ENCODE measurements around the gene CPSF7. TPM values are rescaled to one million over a fixed set of nuclear protein-coding genes. Genes with fewer than 3 reads are reported as not detected.

CPSF7 gene
- total RNA-seq, 4 donors from 2014 or later = 58.8 to 95.1 (median 72.8) TPM

DNA sequence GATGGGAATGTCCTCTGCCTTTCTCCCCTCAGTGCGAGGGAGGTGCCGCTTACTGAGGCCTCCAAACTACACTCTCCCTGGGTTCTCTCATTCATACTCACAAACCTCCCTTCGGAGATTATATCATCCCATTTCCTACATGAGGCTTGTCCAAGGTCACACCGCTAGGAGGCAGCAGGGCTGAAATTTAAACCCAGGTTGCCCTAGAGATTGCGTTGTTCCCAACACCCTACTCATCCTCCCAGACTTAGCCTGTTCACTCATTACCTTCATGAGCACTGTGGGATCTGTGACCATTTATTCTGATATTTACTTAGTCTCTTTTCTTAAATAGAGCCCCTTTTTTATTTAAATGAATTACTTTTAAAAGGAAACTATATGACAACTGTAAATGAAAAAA lies 31.2 kb upstream of the CPSF7 start:
- peaks cover 0 to 8% of the 10 kb centered on the region in 2 donors for H3K4me1 ChIP-seq
- H3K36me3 ChIP-seq = no peaks in the 10 kb centered on the region
- H3K27ac ChIP-seq = no peak overlapping the region
- H3K27me3 ChIP-seq = no peaks in the 10 kb centered on the region
- DNase-seq = no peak
- no peak overlapping the region for H3K4me3 ChIP-seq (replicated peaks in 1 of 3)
- WGBS, 2 donors = 81 to 88% methylated on average over 5 of the region's 5 CpGs
- no peak for TF ChIP-seq POLR2A (IDR thresholded peaks at IDR 0.05)
- TF ChIP-seq, protein P1, sequence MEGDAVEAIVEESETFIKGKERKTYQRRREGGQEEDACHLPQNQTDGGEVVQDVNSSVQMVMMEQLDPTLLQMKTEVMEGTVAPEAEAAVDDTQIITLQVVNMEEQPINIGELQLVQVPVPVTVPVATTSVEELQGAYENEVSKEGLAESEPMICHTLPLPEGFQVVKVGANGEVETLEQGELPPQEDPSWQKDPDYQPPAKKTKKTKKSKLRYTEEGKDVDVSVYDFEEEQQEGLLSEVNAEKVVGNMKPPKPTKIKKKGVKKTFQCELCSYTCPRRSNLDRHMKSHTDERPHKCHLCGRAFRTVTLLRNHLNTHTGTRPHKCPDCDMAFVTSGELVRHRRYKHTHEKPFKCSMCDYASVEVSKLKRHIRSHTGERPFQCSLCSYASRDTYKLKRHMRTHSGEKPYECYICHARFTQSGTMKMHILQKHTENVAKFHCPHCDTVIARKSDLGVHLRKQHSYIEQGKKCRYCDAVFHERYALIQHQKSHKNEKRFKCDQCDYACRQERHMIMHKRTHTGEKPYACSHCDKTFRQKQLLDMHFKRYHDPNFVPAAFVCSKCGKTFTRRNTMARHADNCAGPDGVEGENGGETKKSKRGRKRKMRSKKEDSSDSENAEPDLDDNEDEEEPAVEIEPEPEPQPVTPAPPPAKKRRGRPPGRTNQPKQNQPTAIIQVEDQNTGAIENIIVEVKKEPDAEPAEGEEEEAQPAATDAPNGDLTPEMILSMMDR (IDR thresholded peaks at IDR 0.05) = no peak
- intact Hi-C loops (cut with DNase I) = no loop called here
- H3K9me3 ChIP-seq = no peaks in the 10 kb centered on the region

DNA sequence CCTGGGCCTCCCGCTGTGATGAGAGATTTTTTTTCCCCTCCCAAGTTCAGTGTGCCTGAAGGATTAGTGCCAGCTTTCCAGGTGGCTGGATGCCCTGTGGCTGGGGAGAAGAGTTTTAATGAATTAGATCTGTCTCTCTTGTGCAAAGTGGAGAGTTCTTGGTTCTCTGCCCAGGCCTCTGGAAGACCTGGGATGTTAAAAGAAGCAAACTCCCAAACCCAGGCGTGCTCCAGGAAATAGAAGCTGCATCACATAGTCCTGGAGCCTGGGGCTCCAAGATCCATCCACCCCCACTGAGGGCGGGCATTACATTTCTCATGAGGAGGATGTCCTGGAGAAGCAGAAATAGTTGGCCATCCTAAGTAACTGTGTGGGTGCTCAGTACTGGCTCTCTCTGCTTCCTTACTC lies 30.7 kb upstream of the CPSF7 start:
- Histone ChIP-seq H3K36me3 (no peaks in the 10 kb centered on the region), H3K9me3 (no peaks in the 10 kb centered on the region), H3K27me3 (no peaks in the 10 kb centered on the region), H3K4me3 (replicated peaks in 1 of 3) (no peak overlapping the region), H3K27ac (no peak overlapping the region), H3K4me1 (peaks cover 0 to 8% of the 10 kb centered on the region in 2 donors)
- WGBS, 2 donors = 44 to 52% methylated on average over 3 of the region's 3 CpGs
- intact Hi-C loops (cut with DNase I) = no loop called here
- TF ChIP-seq POLR2A (IDR thresholded peaks at IDR 0.05) = no peak
- TF ChIP-seq, protein P1 (IDR thresholded peaks at IDR 0.05) = no peak
- peak; percentile 73 to 75 for DNase-seq

DNA sequence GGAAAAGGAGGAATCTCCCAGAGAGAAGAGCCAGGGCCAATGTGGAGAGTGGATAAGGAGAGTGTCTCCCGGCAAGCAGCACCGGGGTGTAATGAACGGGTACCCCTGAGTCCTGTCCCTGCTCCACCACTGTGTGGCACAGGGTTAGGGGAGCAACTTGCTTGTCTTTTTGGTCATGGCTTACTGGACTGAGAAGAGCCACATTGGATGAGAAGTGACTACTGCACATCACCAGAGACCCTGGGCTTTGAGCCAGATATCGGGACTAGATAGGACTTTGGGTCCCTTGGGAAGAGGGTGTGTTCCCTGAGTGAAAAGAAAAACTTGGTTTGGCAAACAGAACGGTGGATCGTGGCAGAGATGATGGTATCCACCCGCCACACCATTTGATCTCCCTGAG lies 24.7 kb upstream of the CPSF7 start:
- H3K36me3 ChIP-seq = peaks cover 0 to 5% of the 10 kb centered on the region in 2 donors
- H3K4me3 ChIP-seq (replicated peaks in 1 of 3) = no peak overlapping the region
- no peak for DNase-seq
- no peaks in the 10 kb centered on the region for H3K27me3 ChIP-seq
- 79 to 93% methylated on average over 7 of the region's 7 CpGs for WGBS, 2 donors
- intact Hi-C loops (cut with DNase I) = no loop called here
- H3K9me3 ChIP-seq = no peaks in the 10 kb centered on the region
- no peak overlapping the region for H3K27ac ChIP-seq
- TF ChIP-seq, protein P1 (IDR thresholded peaks at IDR 0.05) = no peak
- no peak for TF ChIP-seq POLR2A (IDR thresholded peaks at IDR 0.05)
- H3K4me1 ChIP-seq = no peaks in the 10 kb centered on the region

DNA sequence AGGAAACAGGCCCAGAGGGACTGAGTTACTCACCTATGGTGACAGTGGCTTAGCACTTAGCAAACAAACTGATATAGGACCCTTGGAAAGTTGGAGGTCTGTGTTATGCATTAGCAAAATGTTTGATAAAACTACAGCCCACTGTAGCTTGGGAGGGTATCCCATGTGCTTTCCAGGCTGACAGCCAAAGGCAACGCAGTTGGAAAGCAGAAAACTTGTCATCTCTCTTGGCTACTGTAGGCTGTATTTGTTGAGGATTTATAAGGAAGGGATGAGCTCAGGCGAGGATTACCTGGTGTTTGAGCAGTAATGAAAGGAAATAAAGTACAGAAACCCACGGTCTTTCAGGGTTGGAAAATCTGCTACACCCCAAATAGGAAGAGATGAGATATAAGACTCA lies 23.9 kb upstream of the CPSF7 start:
- TF ChIP-seq, protein P1 (IDR thresholded peaks at IDR 0.05) = no peak
- no peak for TF ChIP-seq POLR2A (IDR thresholded peaks at IDR 0.05)
- Histone ChIP-seq H3K9me3 (no peaks in the 10 kb centered on the region), H3K27me3 (no peaks in the 10 kb centered on the region), H3K36me3 (peaks cover 0 to 5% of the 10 kb centered on the region in 2 donors), H3K4me1 (no peaks in the 10 kb centered on the region), H3K27ac (no peak overlapping the region), H3K4me3 (replicated peaks in 1 of 3) (no peak overlapping the region)
- intact Hi-C loops (cut with DNase I) = no loop called here
- WGBS, 2 donors = 70 to 81% methylated on average over 3 of the region's 3 CpGs
- DNase-seq = no peak

DNA sequence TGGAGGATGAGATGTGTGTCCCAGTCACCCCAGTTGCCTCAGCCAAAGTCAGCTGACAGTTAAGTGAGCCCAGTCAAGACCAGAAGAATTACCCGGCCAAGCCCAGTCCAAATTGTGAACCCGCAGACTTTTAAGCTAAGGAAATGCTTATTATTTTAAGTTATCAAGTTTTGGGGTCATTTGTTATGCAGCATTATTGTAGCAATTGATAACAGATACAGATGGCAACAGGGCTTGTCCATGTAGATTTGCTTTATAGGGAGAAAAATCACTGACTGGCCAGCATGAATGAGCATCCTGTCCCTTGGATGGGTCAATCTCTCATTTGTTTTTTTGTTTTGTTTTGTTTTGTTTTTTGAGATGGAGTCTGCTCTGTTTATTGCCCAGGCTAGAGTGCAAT lies 23.1 kb upstream of the CPSF7 start:
- Histone ChIP-seq H3K4me3 (replicated peaks in 1 of 3) (no peak overlapping the region), H3K4me1 (no peaks in the 10 kb centered on the region), H3K9me3 (no peaks in the 10 kb centered on the region), H3K27me3 (no peaks in the 10 kb centered on the region), H3K36me3 (peaks cover 3 to 8% of the 10 kb centered on the region in 2 donors), H3K27ac (no peak overlapping the region)
- TF ChIP-seq, protein P1 (IDR thresholded peaks at IDR 0.05) = no peak
- TF ChIP-seq POLR2A (IDR thresholded peaks at IDR 0.05) = no peak
- WGBS, 2 donors = 96 to 100% methylated on average over 2 of the region's 2 CpGs
- DNase-seq = no peak
- intact Hi-C loops (cut with DNase I) = no loop called here

All from thyroid gland (tissue), 4 donors.